Choroid plexus epithelial cell (primary cell): ENCODE results near the gene CD177.

Source experiments
- DNase-seq: peaks from one replicate; pipeline ENCODE4 v3.0.0-alpha.2; 2010; ENCODE audit warnings: low read depth
- H3K4me3 ChIP-seq: 2 replicates; pipeline ENCODE4 v1.5.1; 2011; ENCODE audit warnings: low read depth, mild to moderate bottlenecking, control low read depth, low read length, moderate library complexity
- CTCF ChIP-seq: conservative IDR thresholded peaks from 2 replicates; pipeline ENCODE4 v1.5.1; 2011; ENCODE audit warnings: low read depth, mild to moderate bottlenecking, control low read depth, inconsistent platforms, low read length, moderate library complexity

CD177 gene

GRCh38 chr19:43406297-43406696 lies 52.8 kb downstream of the CD177 start:
- TF ChIP-seq CTCF, result no peak
- DNase-seq, result no peak
- H3K4me3 ChIP-seq, result no peak overlapping the region

- no peak for DNase-seq
- H3K4me3 ChIP-seq, result no peak overlapping the region
- TF ChIP-seq CTCF, result no peak
Measured at GRCh38 chr19:43407416-43408005, 54.0 kb downstream of the CD177 start.

GRCh38 chr19:43408043-43408442 lies 54.6 kb downstream of the CD177 start:
- no peak for DNase-seq
- H3K4me3 ChIP-seq, result no peak overlapping the region
- TF ChIP-seq CTCF, result no peak

GRCh38 chr19:43409415-43409814 lies 55.9 kb downstream of the CD177 start:
- DNase-seq, result no peak
- no peak for TF ChIP-seq CTCF
- no peak overlapping the region for H3K4me3 ChIP-seq

GRCh38 chr19:43412441-43412840 lies 59.0 kb downstream of the CD177 start:
- no peak for DNase-seq
- no peak for TF ChIP-seq CTCF

More at GRCh38 chr19:43412441-43412840, 59.0 kb downstream of the CD177 start:
- no peak overlapping the region for H3K4me3 ChIP-seq
